ENCODE results near the gene MAGED1.
"Not testable (repeated sequence)": the region's sequence is repeated elsewhere in the genome, so short reads cannot be mapped to it uniquely, and the experiment has no call there.

The MAGED1 gene

DNA sequence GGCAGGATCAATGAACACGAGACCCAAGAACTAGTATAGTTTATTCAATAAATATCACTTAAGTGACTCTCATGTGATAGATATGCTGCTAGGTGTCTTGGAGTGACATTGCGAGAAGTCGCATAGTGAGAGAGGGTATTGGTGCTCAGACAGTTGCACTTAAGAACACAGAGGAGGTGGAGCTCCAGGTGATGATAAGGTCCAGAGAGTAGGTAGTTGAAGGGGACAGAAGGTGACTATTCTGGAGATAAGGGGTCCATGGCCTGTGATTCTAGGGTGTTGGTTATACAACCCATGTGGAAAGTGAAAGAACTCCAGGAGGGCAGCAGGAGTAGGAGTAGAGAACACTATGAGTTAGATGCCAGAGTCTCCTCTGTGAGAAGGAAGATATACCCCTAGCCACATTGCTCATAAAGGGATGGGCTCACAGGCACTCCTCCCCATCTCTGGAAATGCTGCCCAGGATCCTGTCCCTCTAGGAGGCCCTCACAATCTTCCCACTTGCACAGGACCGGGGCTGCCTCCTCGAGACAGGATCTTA is 9.2 kb downstream of the MAGED1 start:
- no peak overlapping the region for H3K4me3 ChIP-seq (ENCODE audit: low read depth, low read length)
- peaks cover 22% of the 10 kb centered on the region for H3K36me3 ChIP-seq (ENCODE audit: control insufficient read depth, insufficient read depth, low read length)
- no peaks in the 10 kb centered on the region for H3K27me3 ChIP-seq (ENCODE audit: control insufficient read depth, insufficient read depth, low read length)
- H3K9ac ChIP-seq (ENCODE audit: low read depth, low read length): no peak overlapping the region
- peaks cover 3% of the 10 kb centered on the region for H3K9me3 ChIP-seq (ENCODE audit: control insufficient read depth, insufficient read depth, low read length)
- no peaks in the 10 kb centered on the region for H3K4me1 ChIP-seq (ENCODE audit: control insufficient read depth, insufficient read depth, low read length)

DNA sequence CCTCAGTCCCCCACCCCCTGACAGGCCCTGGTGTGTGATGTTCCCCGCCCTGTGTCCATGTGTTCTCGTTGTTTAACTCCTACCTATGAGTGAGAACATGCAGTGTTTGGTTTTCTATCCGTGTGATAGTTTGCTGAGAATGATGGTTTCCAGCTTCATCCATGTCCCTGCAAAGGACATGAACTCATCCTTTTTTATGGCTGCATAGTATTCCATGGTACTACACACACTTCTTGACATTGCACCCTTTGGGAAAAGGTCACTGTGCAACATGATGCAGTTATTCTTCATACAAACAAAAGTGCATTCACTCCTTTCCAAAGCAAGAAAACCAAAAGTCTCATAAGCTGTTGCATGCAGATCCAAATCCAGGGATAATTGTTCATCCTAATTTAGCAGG is 11.7 kb downstream of the MAGED1 start:
- H3K9me3 ChIP-seq (ENCODE audit: control insufficient read depth, insufficient read depth, low read length): not testable (repeated sequence)

DNA sequence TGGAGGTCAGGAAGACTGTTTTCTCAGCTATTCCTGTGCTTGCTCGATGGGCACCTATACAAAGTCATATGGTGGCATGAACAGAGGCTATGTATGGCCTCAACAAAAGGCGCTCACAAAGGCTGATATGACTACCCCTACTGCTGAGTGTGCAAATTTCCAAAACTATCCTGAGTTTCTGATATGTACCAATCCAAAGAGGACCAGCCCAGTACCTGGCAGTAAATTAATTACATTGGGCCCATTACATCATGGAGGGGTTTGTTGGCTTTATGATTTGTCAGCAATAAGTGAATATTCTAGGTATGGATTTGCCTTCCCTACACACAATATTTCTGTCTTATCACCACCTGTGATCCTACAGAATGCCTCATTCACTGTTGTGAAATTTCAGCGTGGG is 12.3 kb downstream of the MAGED1 start:
- no peak overlapping the region for H3K9ac ChIP-seq (ENCODE audit: low read depth, low read length)
- H3K4me3 ChIP-seq (ENCODE audit: low read depth, low read length): no peak overlapping the region
- H3K4me1 ChIP-seq (ENCODE audit: control insufficient read depth, insufficient read depth, low read length): no peaks in the 10 kb centered on the region
- H3K9me3 ChIP-seq (ENCODE audit: control insufficient read depth, insufficient read depth, low read length): peaks cover 3% of the 10 kb centered on the region
- H3K36me3 ChIP-seq (ENCODE audit: control insufficient read depth, insufficient read depth, low read length): peaks cover 11% of the 10 kb centered on the region
- H3K27me3 ChIP-seq (ENCODE audit: control insufficient read depth, insufficient read depth, low read length): no peaks in the 10 kb centered on the region

More for the DNA sequence above, 11.7 kb downstream of the MAGED1 start:
- H3K4me1 ChIP-seq (ENCODE audit: control insufficient read depth, insufficient read depth, low read length); H3K4me3 ChIP-seq (ENCODE audit: low read depth, low read length); H3K9ac ChIP-seq (ENCODE audit: low read depth, low read length); H3K27me3 ChIP-seq (ENCODE audit: control insufficient read depth, insufficient read depth, low read length): not testable (repeated sequence)
- peaks cover 12% of the 10 kb centered on the region for H3K36me3 ChIP-seq (ENCODE audit: control insufficient read depth, insufficient read depth, low read length)

DNA sequence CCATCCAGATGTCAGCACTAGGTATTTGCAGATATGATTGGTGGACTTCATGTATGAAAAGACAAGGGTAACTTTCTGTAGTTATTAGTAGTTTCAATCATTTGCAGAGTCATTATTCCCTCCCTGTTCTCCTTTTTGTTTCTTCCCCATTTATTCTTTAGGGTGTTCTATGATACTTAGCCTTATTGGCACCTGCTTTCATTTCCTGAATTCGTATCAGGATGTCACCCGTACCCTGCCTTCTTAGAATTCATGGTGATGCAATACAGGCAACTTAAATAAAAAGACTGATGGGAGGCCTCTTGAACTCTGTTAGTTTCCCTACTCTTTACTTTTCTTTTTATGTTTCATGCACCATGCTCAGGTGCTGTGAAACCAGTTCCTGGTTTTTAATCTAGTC is 24.2 kb downstream of the MAGED1 start:
- Histone ChIP-seq H3K27me3 (ENCODE audit: control insufficient read depth, insufficient read depth, low read length) (no peaks in the 10 kb centered on the region), H3K36me3 (ENCODE audit: control insufficient read depth, insufficient read depth, low read length) (no peaks in the 10 kb centered on the region), H3K4me1 (ENCODE audit: control insufficient read depth, insufficient read depth, low read length) (no peaks in the 10 kb centered on the region), H3K9me3 (ENCODE audit: control insufficient read depth, insufficient read depth, low read length) (no peaks in the 10 kb centered on the region), H3K9ac (ENCODE audit: low read depth, low read length) (no peak overlapping the region), H3K4me3 (ENCODE audit: low read depth, low read length) (no peak overlapping the region)

DNA sequence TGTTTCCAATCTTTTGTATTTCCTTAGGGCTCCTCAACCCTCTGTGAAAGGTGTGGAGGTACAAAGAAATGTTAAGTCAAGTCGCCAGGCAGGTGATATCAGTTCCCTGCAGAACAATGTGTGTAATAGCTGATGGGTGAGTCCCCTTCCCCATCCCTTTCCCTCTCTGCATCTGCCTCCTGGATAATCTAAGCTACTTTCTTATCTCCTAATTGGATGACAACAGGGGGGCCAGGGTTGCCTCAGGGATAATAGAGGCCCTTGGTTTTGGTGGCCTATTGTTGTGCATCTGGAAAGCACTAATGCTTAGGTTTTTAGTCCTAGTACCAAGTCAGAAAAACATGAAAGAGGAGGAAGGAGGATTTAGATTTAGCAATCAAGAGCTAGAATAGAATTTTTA is 29.1 kb downstream of the MAGED1 start:
- no peaks in the 10 kb centered on the region for H3K27me3 ChIP-seq (ENCODE audit: control insufficient read depth, insufficient read depth, low read length)

DNA sequence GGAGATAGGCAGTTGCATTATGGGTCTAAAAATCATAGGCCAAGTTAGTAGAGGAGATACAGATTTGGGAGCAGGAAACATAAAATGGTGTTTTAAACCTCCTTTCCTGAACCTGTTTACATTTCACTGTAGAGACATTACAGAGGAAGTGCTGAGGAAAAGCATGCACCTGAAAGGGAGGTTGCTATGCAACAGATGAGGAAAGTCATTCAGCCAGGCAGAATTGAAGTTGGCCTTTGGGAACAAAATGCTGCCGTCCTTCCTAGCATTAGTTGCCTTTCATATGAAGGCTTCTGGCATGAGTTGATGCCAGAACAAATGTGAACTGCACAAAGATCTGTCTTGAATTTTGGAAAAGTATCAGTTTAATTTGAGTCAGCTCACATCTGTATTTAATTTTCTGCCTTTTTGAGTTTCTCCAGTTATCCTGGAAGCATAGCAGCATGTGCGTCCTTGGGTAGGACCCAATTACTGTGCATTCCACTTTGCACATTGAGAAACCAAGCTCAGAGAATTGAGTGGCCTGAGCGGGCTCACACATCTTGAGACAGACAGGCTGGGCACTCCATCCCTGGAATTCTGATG is 38.2 kb downstream of the MAGED1 start:
- no peaks in the 10 kb centered on the region for H3K27me3 ChIP-seq (ENCODE audit: control insufficient read depth, insufficient read depth, low read length)
- no peak overlapping the region for H3K9ac ChIP-seq (ENCODE audit: low read depth, low read length)
- H3K9me3 ChIP-seq (ENCODE audit: control insufficient read depth, insufficient read depth, low read length): no peaks in the 10 kb centered on the region
- H3K4me3 ChIP-seq (ENCODE audit: low read depth, low read length): no peak overlapping the region
- H3K36me3 ChIP-seq (ENCODE audit: control insufficient read depth, insufficient read depth, low read length): no peaks in the 10 kb centered on the region
- no peaks in the 10 kb centered on the region for H3K4me1 ChIP-seq (ENCODE audit: control insufficient read depth, insufficient read depth, low read length)

More for the DNA sequence above, 29.1 kb downstream of the MAGED1 start:
- Histone ChIP-seq H3K9ac (ENCODE audit: low read depth, low read length) (no peak overlapping the region), H3K4me1 (ENCODE audit: control insufficient read depth, insufficient read depth, low read length) (no peaks in the 10 kb centered on the region), H3K4me3 (ENCODE audit: low read depth, low read length) (no peak overlapping the region), H3K9me3 (ENCODE audit: control insufficient read depth, insufficient read depth, low read length) (no peaks in the 10 kb centered on the region), H3K36me3 (ENCODE audit: control insufficient read depth, insufficient read depth, low read length) (no peaks in the 10 kb centered on the region)

Measured in iPS-15b (cell line).